ENCODE measurements around the gene ATP5MG.
A peak's percentile ranks its signal among the peaks of the same experiment; 100 is the strongest.

ATP5MG gene

DNA sequence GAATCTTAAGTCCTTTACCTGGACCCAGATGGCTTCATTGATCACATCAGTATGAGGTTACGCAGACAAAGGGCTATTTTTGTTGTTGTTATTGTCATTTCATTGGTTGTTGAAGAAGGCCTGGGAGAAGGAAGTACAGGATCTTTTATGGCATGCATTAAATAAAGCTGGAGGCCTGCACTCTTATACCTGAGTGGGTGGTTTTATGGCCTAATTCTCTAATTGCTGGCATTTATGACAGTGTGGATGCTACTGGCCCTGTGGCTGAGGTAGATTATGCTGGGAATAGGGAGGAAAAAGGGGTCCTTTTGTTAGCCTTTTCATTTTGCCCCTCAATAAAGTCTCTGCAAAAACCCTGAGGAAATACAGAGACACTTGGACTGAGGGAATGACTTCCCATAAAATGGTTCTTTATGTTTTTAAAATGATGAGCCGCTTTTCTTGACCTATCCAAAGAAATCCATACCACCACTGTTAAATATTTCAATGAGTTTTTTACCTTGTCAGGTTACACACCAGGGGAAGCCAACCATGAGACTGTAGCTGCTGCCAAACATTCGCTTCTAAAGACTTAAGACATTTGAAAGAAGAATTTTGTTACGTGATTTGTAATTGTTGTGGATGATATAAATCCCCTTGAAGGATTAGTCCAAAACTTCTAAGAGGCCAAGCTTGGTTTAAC is 41.6 kb downstream of the ATP5MG start:
- DNase-seq, result no peak

- no peak for DNase-seq
These were observed 42.3 kb downstream of the ATP5MG start for GRCh38 chr11:118443590-118444218.

GRCh38 chr11:118447423-118447822 is 46.0 kb downstream of the ATP5MG start:
- DNase-seq, result no peak

DNA sequence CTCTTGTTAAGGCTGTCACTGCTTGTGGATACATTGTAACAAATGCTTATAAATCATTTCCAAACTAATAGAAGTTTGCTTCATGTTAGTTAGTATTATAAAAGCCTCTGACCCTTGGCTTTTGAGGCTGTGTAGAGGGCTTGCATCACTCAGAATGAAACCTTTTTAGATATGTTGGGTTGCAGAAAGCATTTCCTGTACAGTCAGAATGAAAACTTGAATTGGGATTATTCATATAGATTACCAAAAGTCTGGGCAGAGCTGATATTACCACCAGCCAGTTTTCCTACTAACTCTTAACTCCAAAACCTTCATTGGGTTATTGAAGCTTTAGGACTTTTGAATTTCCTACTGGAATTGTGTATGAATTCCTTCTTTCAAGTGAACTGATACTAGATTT is 46.9 kb downstream of the ATP5MG start:
- DNase-seq, result peak; percentile 74

GRCh38 chr11:118449316-118449918 is 48.0 kb downstream of the ATP5MG start:
- DNase-seq, result no peak

- no peak for DNase-seq
These were observed 49.0 kb downstream of the ATP5MG start for GRCh38 chr11:118450451-118450850.

All from HCEC 1CT (cell line).